ENCODE results near the gene DNLZ.

The DNLZ gene

GRCh38 chr9:136374183-136374575 is 10.6 kb upstream of the DNLZ start:
- no peak for DNase-seq

- peak; percentile 49 for DNase-seq
Measured at GRCh38 chr9:136373300-136374182, 10.0 kb upstream of the DNLZ start, which contains the start of gene CARD9. Gene CARD9, minus strand, starts transcription at chr9:136373669. Its CDS starts 1,591 bp downstream, at chr9:136372078.

- peak; percentile 49 for DNase-seq
Measured at GRCh38 chr9:136372561-136373299, 9.2 kb upstream of the DNLZ start.

GRCh38 chr9:136372006-136372405 is 8.5 kb upstream of the DNLZ start:
- no peak for DNase-seq

- DNase-seq = no peak
Measured at GRCh38 chr9:136371533-136371880, 8.0 kb upstream of the DNLZ start.

GRCh38 chr9:136370687-136371532 is 7.4 kb upstream of the DNLZ start:
- no peak for DNase-seq

- no peak for DNase-seq
Measured at GRCh38 chr9:136370037-136370436, 6.5 kb upstream of the DNLZ start.

GRCh38 chr9:136368190-136368589 is 4.6 kb upstream of the DNLZ start:
- no peak for DNase-seq

- no peak for DNase-seq
Measured at GRCh38 chr9:136367296-136368145, 4.0 kb upstream of the DNLZ start.

GRCh38 chr9:136366826-136367225 is 3.3 kb upstream of the DNLZ start:
- DNase-seq = no peak

GRCh38 chr9:136365775-136366222 is 2.3 kb upstream of the DNLZ start:
- DNase-seq = no peak

GRCh38 chr9:136364942-136365774 is 1.6 kb upstream of the DNLZ start:
- DNase-seq = peak; percentile 81

GRCh38 chr9:136363949-136364748 is 605 bp upstream of the DNLZ start:
- DNase-seq = no peak

GRCh38 chr9:136362450-136362784 is 1.1 kb downstream of the DNLZ start:
- DNase-seq = no peak

- no peak for DNase-seq
Measured at GRCh38 chr9:136361754-136362449, 1.6 kb downstream of the DNLZ start.

- DNase-seq = no peak
Measured at GRCh38 chr9:136361047-136361753, 2.3 kb downstream of the DNLZ start.

GRCh38 chr9:136359774-136360718 is 3.5 kb downstream of the DNLZ start:
- no peak for DNase-seq

- DNase-seq = no peak
Measured at GRCh38 chr9:136358888-136359287, 4.7 kb downstream of the DNLZ start.

Data from DMS 273 treated with DMSO at 0.1 percent for 48 hours (cell line).